Measurements from ENCODE around the gene UNC13C. TPM values are rescaled to one million over a fixed set of nuclear protein-coding genes. Genes with fewer than 3 reads are reported as not detected.

The UNC13C gene
- total RNA-seq, 1 experiment from 2014 or later = not detected

DNA sequence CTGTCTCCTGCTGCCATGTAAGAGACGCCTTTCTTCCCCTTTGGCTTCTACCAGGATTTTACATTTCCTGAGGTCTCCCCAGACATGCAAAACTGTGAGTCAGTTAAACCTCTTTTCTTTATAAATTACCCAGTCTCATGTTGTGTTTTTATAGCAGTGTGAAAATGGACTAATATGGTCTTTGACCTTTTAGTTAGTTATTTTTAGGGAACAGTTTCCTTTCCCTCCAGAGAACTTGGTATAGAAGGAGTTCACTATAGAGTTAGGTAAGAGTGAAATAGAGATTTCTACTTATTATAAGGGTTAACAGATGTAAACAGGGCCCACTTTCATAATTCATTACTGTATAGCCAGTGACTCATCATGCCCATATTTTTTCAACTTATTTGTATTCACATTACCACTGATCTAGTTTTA, 170.9 kb downstream of the UNC13C start:
- ChIA-PET POLR2A (no interaction called here), RAD21 (ENCODE audit: low non-redundant PET in 1 of 2, low total read pairs in 2 of 2, uncharacterized antibody in 2 of 2, unreplicated experiment in 2 of 2) (no interaction called here), CTCF (no interaction called here)
- TF ChIP-seq RAD21 (IDR thresholded peaks at IDR 0.05; ENCODE audit: low read depth) = no peak
- H3K4me2 ChIP-seq (ENCODE audit: low read length) = no peak overlapping the region
- BruUV-seq (replicated peaks) = no TSS peak
- H2AFZ ChIP-seq (ENCODE audit: low read depth, low read length, poor library complexity, severe bottlenecking) = no peak overlapping the region
- H3K27ac ChIP-seq (ENCODE audit: low read depth, low read length) = no peak overlapping the region
- H3K36me3 ChIP-seq (ENCODE audit: control insufficient read depth in 1 of 2, insufficient read depth in 2 of 2, low read length in 2 of 2) = no peaks in the 10 kb centered on the region
- H3K9me2 ChIP-seq (ENCODE audit: insufficient read depth) = no peaks in the 10 kb centered on the region
- no peak overlapping the region for H3K4me3 ChIP-seq (replicated peaks in 1 of 2; ENCODE audit: low read depth in 1 of 2, low read length in 2 of 2)
- peaks cover 12 to 23% of the 10 kb centered on the region in 2 experiments; a peak in 3 of 4 replicates for H3K9me3 ChIP-seq (ENCODE audit: control insufficient read depth in 1 of 2, insufficient read depth in 1 of 2, low read depth in 1 of 2, low read length in 2 of 2)
- H4K20me1 ChIP-seq (ENCODE audit: insufficient read depth) = no peaks in the 10 kb centered on the region
- DNase-seq (ENCODE audit: low read depth, low spot score) (no peak), ATAC-seq (no peak)
- H3K27me3 ChIP-seq (ENCODE audit: insufficient read depth, low read length) = no peaks in the 10 kb centered on the region
- no peak overlapping the region for H3K9ac ChIP-seq (ENCODE audit: low read length)
- intact Hi-C loops (cut with micrococcal nuclease) = no loop called here
- no peaks in the 10 kb centered on the region for H3K79me2 ChIP-seq (ENCODE audit: insufficient read depth, low read length)
- H3K4me1 ChIP-seq (ENCODE audit: control insufficient read depth in 1 of 2, insufficient read depth in 2 of 2, low read length in 2 of 2) = no peaks in the 10 kb centered on the region

DNA sequence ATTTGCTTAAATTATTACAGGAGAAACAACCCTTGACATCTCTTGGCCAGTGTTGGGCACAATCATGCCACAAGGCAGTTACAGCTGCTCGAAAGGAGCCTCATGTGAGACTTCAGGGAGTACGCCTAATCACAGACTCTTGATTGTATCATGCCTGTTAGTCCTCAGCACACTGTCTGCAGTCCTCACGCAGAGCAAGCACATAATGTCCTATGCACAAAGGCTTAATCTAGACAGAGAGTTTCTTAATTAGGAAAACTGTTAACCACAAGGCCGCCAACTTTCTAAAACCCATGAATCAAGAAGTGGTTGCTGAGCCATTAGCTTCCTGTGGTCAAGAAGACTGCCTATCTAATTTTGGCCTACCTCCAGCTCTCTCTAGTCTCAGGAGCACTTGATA, 172.0 kb downstream of the UNC13C start:
- Histone ChIP-seq H3K4me2 (ENCODE audit: low read length) (no peak overlapping the region), H2AFZ (ENCODE audit: low read depth, low read length, poor library complexity, severe bottlenecking) (no peak overlapping the region), H4K20me1 (ENCODE audit: insufficient read depth) (no peaks in the 10 kb centered on the region), H3K27me3 (ENCODE audit: insufficient read depth, low read length) (no peaks in the 10 kb centered on the region), H3K9me2 (ENCODE audit: insufficient read depth) (no peaks in the 10 kb centered on the region), H3K9me3 (ENCODE audit: control insufficient read depth in 1 of 2, insufficient read depth in 1 of 2, low read depth in 1 of 2, low read length in 2 of 2) (peaks cover 9 to 19% of the 10 kb centered on the region in 2 experiments; a peak in 3 of 4 replicates), H3K4me1 (ENCODE audit: control insufficient read depth in 1 of 2, insufficient read depth in 2 of 2, low read length in 2 of 2) (no peaks in the 10 kb centered on the region), H3K36me3 (ENCODE audit: control insufficient read depth in 1 of 2, insufficient read depth in 2 of 2, low read length in 2 of 2) (no peaks in the 10 kb centered on the region), H3K79me2 (ENCODE audit: insufficient read depth, low read length) (no peaks in the 10 kb centered on the region), H3K27ac (ENCODE audit: low read depth, low read length) (no peak overlapping the region), H3K9ac (ENCODE audit: low read length) (no peak overlapping the region), H3K4me3 (replicated peaks in 1 of 2; ENCODE audit: low read depth in 1 of 2, low read length in 2 of 2) (no peak overlapping the region)
- ChIA-PET CTCF (no interaction called here), RAD21 (ENCODE audit: low non-redundant PET in 1 of 2, low total read pairs in 2 of 2, uncharacterized antibody in 2 of 2, unreplicated experiment in 2 of 2) (no interaction called here), POLR2A (no interaction called here)
- no peak for TF ChIP-seq RAD21 (IDR thresholded peaks at IDR 0.05; ENCODE audit: low read depth)
- TF ChIP-seq SIN3A (IDR thresholded peaks at IDR 0.05; ENCODE audit: low read depth) = no peak
- TF ChIP-seq SRF (IDR thresholded peaks at IDR 0.05; ENCODE audit: low read depth) = no peak
- TF ChIP-seq EGR1 (IDR thresholded peaks at IDR 0.05; ENCODE audit: low read depth) = no peak
- TF ChIP-seq POLR2AphosphoS5 (IDR thresholded peaks at IDR 0.05; ENCODE audit: low read depth, low read length) = no peak
- TF ChIP-seq, protein P1, sequence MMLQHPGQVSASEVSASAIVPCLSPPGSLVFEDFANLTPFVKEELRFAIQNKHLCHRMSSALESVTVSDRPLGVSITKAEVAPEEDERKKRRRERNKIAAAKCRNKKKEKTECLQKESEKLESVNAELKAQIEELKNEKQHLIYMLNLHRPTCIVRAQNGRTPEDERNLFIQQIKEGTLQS (IDR thresholded peaks at IDR 0.05) = no peak
- no peak for TF ChIP-seq EZH2phosphoT487 (IDR thresholded peaks at IDR 0.05; ENCODE audit: borderline replicate concordance)
- TF ChIP-seq YY1 (IDR thresholded peaks at IDR 0.05; ENCODE audit: extremely low read depth, insufficient replicate concordance, low read depth, low read length) = no peak
- TF ChIP-seq TCF7L2 (IDR thresholded peaks at IDR 0.05; ENCODE audit: borderline replicate concordance, extremely low read depth, insufficient read depth, insufficient read length) = no peak
- TF ChIP-seq ZFX (IDR thresholded peaks at IDR 0.05) = no peak
- no peak for TF ChIP-seq CBX3 (IDR thresholded peaks at IDR 0.05; ENCODE audit: low read depth)
- TF ChIP-seq, protein P2, sequence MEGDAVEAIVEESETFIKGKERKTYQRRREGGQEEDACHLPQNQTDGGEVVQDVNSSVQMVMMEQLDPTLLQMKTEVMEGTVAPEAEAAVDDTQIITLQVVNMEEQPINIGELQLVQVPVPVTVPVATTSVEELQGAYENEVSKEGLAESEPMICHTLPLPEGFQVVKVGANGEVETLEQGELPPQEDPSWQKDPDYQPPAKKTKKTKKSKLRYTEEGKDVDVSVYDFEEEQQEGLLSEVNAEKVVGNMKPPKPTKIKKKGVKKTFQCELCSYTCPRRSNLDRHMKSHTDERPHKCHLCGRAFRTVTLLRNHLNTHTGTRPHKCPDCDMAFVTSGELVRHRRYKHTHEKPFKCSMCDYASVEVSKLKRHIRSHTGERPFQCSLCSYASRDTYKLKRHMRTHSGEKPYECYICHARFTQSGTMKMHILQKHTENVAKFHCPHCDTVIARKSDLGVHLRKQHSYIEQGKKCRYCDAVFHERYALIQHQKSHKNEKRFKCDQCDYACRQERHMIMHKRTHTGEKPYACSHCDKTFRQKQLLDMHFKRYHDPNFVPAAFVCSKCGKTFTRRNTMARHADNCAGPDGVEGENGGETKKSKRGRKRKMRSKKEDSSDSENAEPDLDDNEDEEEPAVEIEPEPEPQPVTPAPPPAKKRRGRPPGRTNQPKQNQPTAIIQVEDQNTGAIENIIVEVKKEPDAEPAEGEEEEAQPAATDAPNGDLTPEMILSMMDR (IDR thresholded peaks at IDR 0.05 in 2 of 3, conservative IDR thresholded peaks at IDR 0.05 in 1 of 3; ENCODE audit: borderline replicate concordance in 1 of 3, insufficient read depth in 1 of 3, low read depth in 2 of 3, low read length in 2 of 3) = no peak
- TF ChIP-seq CEBPB (IDR thresholded peaks at IDR 0.05; ENCODE audit: low read depth) = no peak
- TF ChIP-seq JUND (IDR thresholded peaks at IDR 0.05) = no peak
- TF ChIP-seq EZH2 (IDR thresholded peaks at IDR 0.05) = no peak
- intact Hi-C loops (cut with micrococcal nuclease) = no loop called here
- DNase-seq (ENCODE audit: low read depth, low spot score) (no peak), ATAC-seq (no peak)
- no TSS peak for BruUV-seq (replicated peaks)

All from HCT116 (cell line).